SK-N-MC (cell line): ENCODE measurements around the gene LRRC71.

Experiments used
- DNase-seq: peaks from one replicate; pipeline ENCODE4 v3.0.0-alpha.2; 2011; ENCODE audit warnings: low read depth, low spot score
- H3K27ac ChIP-seq: fragments of 200-600 bp; sonication (generic); 2 replicates; pipeline ENCODE4 v1.5.1; 2016; ENCODE audit warnings: mixed run types
- H3K36me3 ChIP-seq: fragments of 200-600 bp; sonication (generic); 2 replicates; pipeline ENCODE4 v1.6.1; 2017; ENCODE audit warnings: antibody characterized with exemption, low read length, mixed read lengths; ENCODE audit not compliant: insufficient read depth
- H3K4me3 ChIP-seq: fragments of 200-600 bp; sonication (generic); 2 replicates; pipeline ENCODE4 v1.5.1; 2016
- H3K9ac ChIP-seq: fragments of 200-600 bp; sonication (generic); 2 replicates; pipeline ENCODE4 v1.8.0; 2017; ENCODE audit warnings: mixed run types, mixed read lengths; ENCODE audit not compliant: insufficient read length
- H3K9me3 ChIP-seq: fragments of 200-600 bp; sonication (generic); 2 replicates; pipeline ENCODE4 v1.6.1; 2017; ENCODE audit warnings: low read depth, mild to moderate bottlenecking, antibody characterized with exemption, low read length, moderate library complexity, mixed read lengths
- EZH2 ChIP-seq: fragments of 200-600 bp; sonication (generic); IDR thresholded peaks from one replicate; pipeline ENCODE4 v1.6.1; 2017; ENCODE audit warnings: antibody characterized with exemption
- FOXP2 ChIP-seq: optimal IDR thresholded peaks from 2 replicates; pipeline ENCODE3; 2011; ENCODE audit warnings: mild to moderate bottlenecking, moderate library complexity; ENCODE audit not compliant: insufficient read depth; ENCODE audit errors: extremely low read length, control extremely low read depth
- POLR2AphosphoS5 ChIP-seq: IDR thresholded peaks from 2 replicates; pipeline ENCODE4 v1.6.1; 2012; ENCODE audit warnings: mild to moderate bottlenecking, low read depth, low read length, borderline replicate concordance

The LRRC71 gene

GRCh38 chr1:156912861-156913808 is 7.3 kb upstream of the LRRC71 start:
- no peak for DNase-seq
- Histone ChIP-seq H3K9me3 (no peaks in the 10 kb centered on the region), H3K4me3 (no peak overlapping the region), H3K36me3 (no peaks in the 10 kb centered on the region), H3K27ac (no peak overlapping the region), H3K9ac (no peak overlapping the region)
- no peak for TF ChIP-seq POLR2AphosphoS5
- TF ChIP-seq EZH2 = no peak
- no peak for TF ChIP-seq FOXP2

- H3K4me3 ChIP-seq = no peak overlapping the region
- H3K27ac ChIP-seq = no peak overlapping the region
- no peak overlapping the region for H3K9ac ChIP-seq
- TF ChIP-seq FOXP2 (no peak), POLR2AphosphoS5 (no peak), EZH2 (no peak)
- H3K36me3 ChIP-seq = no peaks in the 10 kb centered on the region
- DNase-seq = no peak
- H3K9me3 ChIP-seq = no peaks in the 10 kb centered on the region
These were observed 6.5 kb upstream of the LRRC71 start for GRCh38 chr1:156913809-156914387.

- TF ChIP-seq FOXP2 = no peak
- no peak for TF ChIP-seq POLR2AphosphoS5
- TF ChIP-seq EZH2 = no peak
- H3K9me3 ChIP-seq = no peaks in the 10 kb centered on the region
- H3K36me3 ChIP-seq = no peaks in the 10 kb centered on the region
- DNase-seq = no peak
- H3K4me3 ChIP-seq = no peak overlapping the region
- no peak overlapping the region for H3K9ac ChIP-seq
- no peak overlapping the region for H3K27ac ChIP-seq
These were observed 6.0 kb upstream of the LRRC71 start for GRCh38 chr1:156914440-156914856.

- Histone ChIP-seq H3K27ac (no peak overlapping the region), H3K4me3 (no peak overlapping the region), H3K9me3 (no peaks in the 10 kb centered on the region), H3K9ac (no peak overlapping the region), H3K36me3 (no peaks in the 10 kb centered on the region)
- DNase-seq = no peak
- TF ChIP-seq POLR2AphosphoS5 (no peak), FOXP2 (no peak), EZH2 (no peak)
These were observed 659 bp downstream of the LRRC71 start for GRCh38 chr1:156921053-156921529.

- Histone ChIP-seq H3K36me3 (no peaks in the 10 kb centered on the region), H3K4me3 (no peak overlapping the region), H3K9ac (no peak overlapping the region), H3K27ac (no peak overlapping the region), H3K9me3 (no peaks in the 10 kb centered on the region)
- no peak for DNase-seq
- TF ChIP-seq POLR2AphosphoS5 (no peak), FOXP2 (no peak), EZH2 (no peak)
These were observed 2.7 kb downstream of the LRRC71 start for GRCh38 chr1:156922986-156923669.

GRCh38 chr1:156923670-156924477 is 3.4 kb downstream of the LRRC71 start:
- Histone ChIP-seq H3K9ac (no peak overlapping the region), H3K4me3 (no peak overlapping the region)

GRCh38 chr1:156924478-156925153 is 4.2 kb downstream of the LRRC71 start:
- no peak for DNase-seq
- TF ChIP-seq FOXP2 (no peak), EZH2 (no peak), POLR2AphosphoS5 (no peak)
- Histone ChIP-seq H3K27ac (no peak overlapping the region), H3K9me3 (no peaks in the 10 kb centered on the region), H3K4me3 (no peak overlapping the region), H3K36me3 (no peaks in the 10 kb centered on the region), H3K9ac (no peak overlapping the region)

More at GRCh38 chr1:156923670-156924477, 3.4 kb downstream of the LRRC71 start:
- TF ChIP-seq FOXP2 (no peak), POLR2AphosphoS5 (no peak), EZH2 (no peak)
- H3K9me3 ChIP-seq = no peaks in the 10 kb centered on the region
- DNase-seq = no peak
- no peak overlapping the region for H3K27ac ChIP-seq
- no peaks in the 10 kb centered on the region for H3K36me3 ChIP-seq
